DOHH2 (cell line): Measurements from ENCODE around the gene KCNE3.

Experiments used
- H3F3A ChIP-seq: fragments of 200-600 bp; sonication (generic), shearing (Covaris generic); 2 replicates; pipeline ENCODE4 v1.6.0; 2016; ENCODE audit warnings: antibody characterized with exemption, mild to moderate bottlenecking; ENCODE audit not compliant: control insufficient read depth, insufficient read depth
- H3K27ac ChIP-seq: fragments of 200-600 bp; sonication (generic); 2 replicates; pipeline ENCODE4 v1.5.1; 2014; ENCODE audit warnings: low read depth, mild to moderate bottlenecking, low read length, moderate library complexity
- H3K27me3 ChIP-seq: fragments of 200-600 bp; sonication (generic); 2 replicates; pipeline ENCODE4 v1.6.1; 2014; ENCODE audit warnings: mild to moderate bottlenecking, low read length, mixed read lengths; ENCODE audit not compliant: control insufficient read depth
- H3K36me3 ChIP-seq: fragments of 200-600 bp; sonication (generic); 2 replicates; pipeline ENCODE4 v1.6.1; 2014; ENCODE audit warnings: mild to moderate bottlenecking, low read length, moderate library complexity, mixed read lengths; ENCODE audit not compliant: control insufficient read depth
- H3K4me1 ChIP-seq: fragments of 200-600 bp; sonication (generic); 2 replicates; pipeline ENCODE4 v1.6.1; 2014; ENCODE audit warnings: mild to moderate bottlenecking, low read length, mixed read lengths; ENCODE audit not compliant: control insufficient read depth
- H3K4me2 ChIP-seq: fragments of 200-600 bp; sonication (generic); 2 replicates; pipeline ENCODE4 v1.6.0; 2014; ENCODE audit warnings: mild to moderate bottlenecking, low read length, moderate library complexity
- H3K4me3 ChIP-seq: fragments of 200-600 bp; sonication (generic); 2 replicates; pipeline ENCODE4 v1.5.1; 2014; ENCODE audit warnings: mild to moderate bottlenecking, low read length, mixed read lengths
- H3K79me2 ChIP-seq: fragments of 200-600 bp; sonication (generic); 2 replicates; pipeline ENCODE4 v1.6.1; 2014; ENCODE audit warnings: mild to moderate bottlenecking, low read length, mixed read lengths; ENCODE audit not compliant: control insufficient read depth
- H3K9me2 ChIP-seq: fragments of 200-600 bp; sonication (generic); replicated peaks from 2 replicates; pipeline ENCODE4 v1.6.1; 2014; ENCODE audit warnings: mild to moderate bottlenecking, low read length, mixed read lengths; ENCODE audit not compliant: control insufficient read depth
- H3K9me3 ChIP-seq: fragments of 200-600 bp; sonication (generic); 2 replicates; pipeline ENCODE4 v1.6.1; 2014; ENCODE audit warnings: antibody characterized with exemption, low read length, mixed read lengths; ENCODE audit not compliant: control insufficient read depth, insufficient read depth
- H4K20me1 ChIP-seq: fragments of 200-600 bp; sonication (generic); 2 replicates; pipeline ENCODE4 v1.6.0; 2014; ENCODE audit warnings: low read depth, mild to moderate bottlenecking, antibody characterized with exemption, low read length, moderate library complexity; ENCODE audit not compliant: control insufficient read depth, insufficient read depth
- EZH2phosphoT487 ChIP-seq: fragments of 200-600 bp; sonication (generic); IDR thresholded peaks from 2 replicates; pipeline ENCODE4 v1.6.1; 2017; ENCODE audit warnings: borderline replicate concordance, mild to moderate bottlenecking, antibody characterized with exemption, low read length, moderate library complexity, mixed read lengths
- TF ChIP-seq, protein P1 (sequence below): fragments of 200-600 bp; sonication (generic); IDR thresholded peaks from one replicate; pipeline ENCODE4 v1.5.1; 2014; ENCODE audit warnings: antibody characterized with exemption, mild to moderate bottlenecking, low read depth, low read length; ENCODE audit not compliant: poor library complexity, severe bottlenecking

KCNE3 gene

DNA sequence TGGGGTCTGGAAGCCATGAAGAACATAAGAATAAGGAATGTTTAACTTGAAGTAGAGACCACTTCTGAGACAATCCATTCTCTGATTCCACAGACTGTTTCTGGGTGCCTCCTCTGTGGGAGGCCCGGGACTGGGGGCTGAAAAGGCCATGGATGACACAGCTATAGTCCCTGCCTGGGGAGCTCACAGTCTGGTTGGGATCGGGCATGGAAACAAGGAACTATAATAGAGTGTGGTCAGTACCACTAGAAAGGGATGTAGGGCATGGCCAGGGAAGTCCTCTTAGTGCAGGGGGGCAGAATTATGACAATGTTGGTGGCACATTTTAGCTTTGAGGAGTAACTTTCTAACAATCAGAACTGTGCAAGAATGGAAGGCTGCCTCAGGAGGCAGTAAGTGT, 9.2 kb upstream of the KCNE3 start:
- Histone ChIP-seq H4K20me1 (no peaks in the 10 kb centered on the region), H3K4me3 (no peak overlapping the region), H3K27me3 (peaks cover 5% of the 10 kb centered on the region), H3K9me3 (no peaks in the 10 kb centered on the region), H3F3A (no peaks in the 10 kb centered on the region), H3K9me2 (no peaks in the 10 kb centered on the region; the same call in 1 of the 2 replicates), H3K79me2 (no peaks in the 10 kb centered on the region), H3K4me2 (no peak overlapping the region), H3K36me3 (no peaks in the 10 kb centered on the region), H3K27ac (no peak overlapping the region), H3K4me1 (peaks cover 7% of the 10 kb centered on the region)
- TF ChIP-seq, protein P1, sequence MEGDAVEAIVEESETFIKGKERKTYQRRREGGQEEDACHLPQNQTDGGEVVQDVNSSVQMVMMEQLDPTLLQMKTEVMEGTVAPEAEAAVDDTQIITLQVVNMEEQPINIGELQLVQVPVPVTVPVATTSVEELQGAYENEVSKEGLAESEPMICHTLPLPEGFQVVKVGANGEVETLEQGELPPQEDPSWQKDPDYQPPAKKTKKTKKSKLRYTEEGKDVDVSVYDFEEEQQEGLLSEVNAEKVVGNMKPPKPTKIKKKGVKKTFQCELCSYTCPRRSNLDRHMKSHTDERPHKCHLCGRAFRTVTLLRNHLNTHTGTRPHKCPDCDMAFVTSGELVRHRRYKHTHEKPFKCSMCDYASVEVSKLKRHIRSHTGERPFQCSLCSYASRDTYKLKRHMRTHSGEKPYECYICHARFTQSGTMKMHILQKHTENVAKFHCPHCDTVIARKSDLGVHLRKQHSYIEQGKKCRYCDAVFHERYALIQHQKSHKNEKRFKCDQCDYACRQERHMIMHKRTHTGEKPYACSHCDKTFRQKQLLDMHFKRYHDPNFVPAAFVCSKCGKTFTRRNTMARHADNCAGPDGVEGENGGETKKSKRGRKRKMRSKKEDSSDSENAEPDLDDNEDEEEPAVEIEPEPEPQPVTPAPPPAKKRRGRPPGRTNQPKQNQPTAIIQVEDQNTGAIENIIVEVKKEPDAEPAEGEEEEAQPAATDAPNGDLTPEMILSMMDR, result no peak
- no peak for TF ChIP-seq EZH2phosphoT487

DNA sequence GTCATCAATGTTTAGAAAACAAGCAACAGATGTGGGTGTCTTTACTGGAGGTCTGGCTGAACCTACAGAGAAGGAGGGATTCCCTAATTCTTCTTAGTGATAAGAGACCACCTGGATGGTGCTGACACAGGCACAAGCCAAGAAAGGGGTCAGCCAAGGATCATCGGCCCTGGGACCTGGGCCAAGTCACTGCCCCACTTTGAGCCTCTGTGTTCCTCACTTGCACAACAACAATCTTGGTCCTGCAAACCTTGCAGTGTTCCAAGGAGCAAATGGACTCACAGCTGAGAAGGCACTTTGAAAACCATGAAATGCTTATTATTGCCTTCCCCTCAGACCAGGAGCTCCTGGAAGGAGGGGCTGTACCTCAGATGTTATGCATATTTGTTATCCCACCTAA, 7.0 kb upstream of the KCNE3 start:
- H3K27ac ChIP-seq, result no peak overlapping the region
- peaks cover 2% of the 10 kb centered on the region; the same call in 1 of the 2 replicates for H3K27me3 ChIP-seq
- no peaks in the 10 kb centered on the region for H3K36me3 ChIP-seq
- H3K9me2 ChIP-seq, result no peaks in the 10 kb centered on the region; the same call in 1 of the 2 replicates
- TF ChIP-seq, protein P1, result no peak
- TF ChIP-seq EZH2phosphoT487, result no peak
- no peak overlapping the region for H3K4me2 ChIP-seq
- H3F3A ChIP-seq, result no peaks in the 10 kb centered on the region
- no peaks in the 10 kb centered on the region for H4K20me1 ChIP-seq
- peaks cover 7% of the 10 kb centered on the region for H3K4me1 ChIP-seq
- H3K79me2 ChIP-seq, result no peaks in the 10 kb centered on the region
- no peak overlapping the region for H3K4me3 ChIP-seq
- H3K9me3 ChIP-seq, result no peaks in the 10 kb centered on the region

DNA sequence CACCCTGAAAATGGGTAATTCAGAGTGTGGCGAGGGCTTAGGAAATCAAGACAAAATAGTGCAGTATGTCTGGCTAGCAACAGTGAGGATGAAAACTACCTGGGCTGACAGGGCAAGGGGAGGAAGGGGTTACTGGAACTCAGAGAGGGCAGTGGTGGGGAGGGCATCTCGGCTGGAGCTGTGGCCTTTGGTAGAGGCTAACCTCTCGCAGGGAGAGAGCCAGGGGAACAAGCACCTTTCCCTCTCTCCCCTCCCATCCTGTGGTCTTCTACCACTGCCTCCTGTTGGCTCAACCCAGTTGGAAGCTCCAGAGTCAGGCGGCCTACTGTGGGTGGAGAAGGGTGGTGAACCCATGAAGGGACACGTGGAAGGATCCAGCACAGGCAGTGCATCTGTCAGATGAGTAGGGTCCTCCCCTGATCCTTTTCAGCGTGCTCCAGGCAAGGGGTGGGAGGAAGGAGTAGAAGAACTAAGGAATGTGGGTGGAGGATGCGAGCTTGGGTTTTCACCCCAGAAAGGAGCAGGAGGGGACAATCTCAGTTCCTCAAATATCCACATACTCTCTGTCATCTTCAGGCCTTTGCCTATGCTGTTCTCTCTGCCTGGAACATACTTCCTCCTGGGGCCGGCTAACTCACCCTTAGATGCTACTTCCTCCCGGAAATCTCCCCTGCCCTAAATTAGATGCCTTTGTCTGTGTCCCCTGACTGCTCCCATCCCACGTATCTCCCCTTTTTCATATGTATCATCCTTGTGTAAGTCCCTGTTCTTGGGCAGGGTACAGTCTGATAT, 6.2 kb upstream of the KCNE3 start:
- no peaks in the 10 kb centered on the region for H3K79me2 ChIP-seq
- H3K4me1 ChIP-seq, result peaks cover 7% of the 10 kb centered on the region
- no peaks in the 10 kb centered on the region for H4K20me1 ChIP-seq
- no peaks in the 10 kb centered on the region for H3F3A ChIP-seq
- H3K4me2 ChIP-seq, result no peak overlapping the region
- H3K9me2 ChIP-seq, result no peaks in the 10 kb centered on the region; the same call in 1 of the 2 replicates
- no peak overlapping the region for H3K4me3 ChIP-seq
- no peaks in the 10 kb centered on the region for H3K9me3 ChIP-seq
- TF ChIP-seq, protein P1, result no peak
- no peak for TF ChIP-seq EZH2phosphoT487
- H3K36me3 ChIP-seq, result no peaks in the 10 kb centered on the region
- H3K27me3 ChIP-seq, result peaks cover 2% of the 10 kb centered on the region; the same call in 1 of the 2 replicates
- no peak overlapping the region for H3K27ac ChIP-seq
